HL-60 (cell line): Measurements from ENCODE around the gene DDX59.

Source experiments
- CTCF ChIP-seq: IDR thresholded peaks from one replicate; pipeline ENCODE4 v1.5.1; 2011; ENCODE audit warnings: low read length, control low read depth, inconsistent platforms; ENCODE audit not compliant: insufficient read depth
- GABPA ChIP-seq: IDR thresholded peaks from 2 replicates; pipeline ENCODE4 v1.6.1; 2012; ENCODE audit warnings: low read depth
- POLR2AphosphoS5 ChIP-seq: IDR thresholded peaks from 2 replicates; pipeline ENCODE4 v1.6.1; 2012; ENCODE audit warnings: low read depth
- REST ChIP-seq: IDR thresholded peaks from 2 replicates; pipeline ENCODE4 v1.6.1; 2012; ENCODE audit warnings: low read depth; ENCODE audit not compliant: insufficient replicate concordance

- TF ChIP-seq REST (no peak), CTCF (no peak), GABPA (no peak), POLR2AphosphoS5 (no peak)
Measured at GRCh38 chr1:200668514-200669313, 993 bp downstream of the DDX59 start.
